Measurements from ENCODE around the gene MTFR1L.

The MTFR1L gene

GRCh38 chr1:25790472-25790871, 29.3 kb upstream of the MTFR1L start:
- TF ChIP-seq EP300 (IDR thresholded peaks at IDR 0.05; ENCODE audit: borderline replicate concordance) (no peak), REST (IDR thresholded peaks at IDR 0.05; ENCODE audit: low read depth) (no peak), ZBTB7A (IDR thresholded peaks at IDR 0.05; ENCODE audit: low read depth) (no peak), MAX (IDR thresholded peaks at IDR 0.05) (no peak), CREB1 (IDR thresholded peaks at IDR 0.05; ENCODE audit: low read depth) (no peak), EGR1 (IDR thresholded peaks at IDR 0.05) (no peak), RAD21 (IDR thresholded peaks at IDR 0.05; ENCODE audit: low read depth) (no peak), USF1 (IDR thresholded peaks at IDR 0.05) (no peak), FOXM1 (IDR thresholded peaks at IDR 0.05; ENCODE audit: borderline replicate concordance, low read depth) (no peak)

GRCh38 chr1:25792115-25792514, 27.6 kb upstream of the MTFR1L start:
- TF ChIP-seq TEAD4 (IDR thresholded peaks at IDR 0.05) (no peak), TAF1 (IDR thresholded peaks at IDR 0.05; ENCODE audit: low read depth) (no peak), RAD21 (IDR thresholded peaks at IDR 0.05; ENCODE audit: low read depth) (no peak), USF1 (IDR thresholded peaks at IDR 0.05) (no peak), EP300 (IDR thresholded peaks at IDR 0.05; ENCODE audit: borderline replicate concordance) (no peak), ZBTB7A (IDR thresholded peaks at IDR 0.05; ENCODE audit: low read depth) (no peak), EGR1 (IDR thresholded peaks at IDR 0.05) (no peak), CREB1 (IDR thresholded peaks at IDR 0.05; ENCODE audit: low read depth) (no peak)

- TF ChIP-seq REST (IDR thresholded peaks at IDR 0.05; ENCODE audit: low read depth), result no peak
- no peak for TF ChIP-seq ZBTB7A (IDR thresholded peaks at IDR 0.05; ENCODE audit: low read depth)
- TF ChIP-seq FOXM1 (IDR thresholded peaks at IDR 0.05; ENCODE audit: borderline replicate concordance, low read depth), result no peak
These were observed 26.1 kb upstream of the MTFR1L start for GRCh38 chr1:25793585-25794170.

- TF ChIP-seq TCF12 (IDR thresholded peaks at IDR 0.05; ENCODE audit: low read depth) (no peak), YY1 (IDR thresholded peaks at IDR 0.05; ENCODE audit: low read depth) (no peak), REST (IDR thresholded peaks at IDR 0.05; ENCODE audit: low read depth) (no peak), ZBTB7A (IDR thresholded peaks at IDR 0.05; ENCODE audit: low read depth) (no peak), USF1 (IDR thresholded peaks at IDR 0.05) (no peak), TAF1 (IDR thresholded peaks at IDR 0.05; ENCODE audit: low read depth) (no peak), CEBPB (IDR thresholded peaks at IDR 0.05) (no peak), EGR1 (IDR thresholded peaks at IDR 0.05) (no peak), EP300 (IDR thresholded peaks at IDR 0.05; ENCODE audit: borderline replicate concordance) (no peak), TEAD4 (IDR thresholded peaks at IDR 0.05) (no peak), FOXM1 (IDR thresholded peaks at IDR 0.05; ENCODE audit: borderline replicate concordance, low read depth) (no peak)
These were observed 25.4 kb upstream of the MTFR1L start for GRCh38 chr1:25794325-25794724.

- TF ChIP-seq CEBPB (IDR thresholded peaks at IDR 0.05) (no peak), EP300 (IDR thresholded peaks at IDR 0.05; ENCODE audit: borderline replicate concordance) (no peak)
These were observed 24.5 kb upstream of the MTFR1L start for GRCh38 chr1:25795211-25795610.
